OCI-LY1 (cell line): Measurements from ENCODE around the gene TMEFF2.

ENCODE experiments used
- EZH2 ChIP-seq: fragments of 200-600 bp; sonication (generic), shearing (Covaris generic); IDR thresholded peaks from 2 replicates; pipeline ENCODE4 v1.8.0; 2017; ENCODE audit warnings: borderline replicate concordance, mixed run types, mild to moderate bottlenecking, antibody characterized with exemption, low read length, moderate library complexity, mixed read lengths
- TF ChIP-seq, protein P1 (sequence below): fragments of 200-600 bp; sonication (generic), shearing (Covaris generic); IDR thresholded peaks from 2 replicates; pipeline ENCODE4 v1.5.1; 2017; ENCODE audit warnings: mild to moderate bottlenecking, antibody characterized with exemption, low read length, moderate library complexity, mixed read lengths

DNA sequence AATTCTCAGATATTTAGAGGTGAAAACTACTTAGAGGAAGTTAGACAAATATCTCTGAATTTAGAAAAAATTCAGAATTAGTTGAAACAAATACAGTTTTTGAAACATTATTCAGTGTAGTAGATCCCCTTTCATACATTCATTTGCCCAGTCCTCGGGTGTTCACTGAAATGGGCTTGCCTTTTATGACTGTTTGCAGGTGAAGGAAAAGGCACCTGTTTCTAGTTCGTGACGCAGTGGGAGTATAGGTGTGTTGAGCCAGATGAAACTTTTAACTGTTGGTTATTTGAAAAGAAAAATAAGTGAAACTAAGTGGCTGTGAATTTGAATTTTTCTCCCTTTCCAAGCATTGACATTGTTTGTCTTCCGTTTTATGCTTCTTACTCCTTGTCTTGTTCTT lies 28.9 kb downstream of the TMEFF2 start:
- TF ChIP-seq, protein P1, sequence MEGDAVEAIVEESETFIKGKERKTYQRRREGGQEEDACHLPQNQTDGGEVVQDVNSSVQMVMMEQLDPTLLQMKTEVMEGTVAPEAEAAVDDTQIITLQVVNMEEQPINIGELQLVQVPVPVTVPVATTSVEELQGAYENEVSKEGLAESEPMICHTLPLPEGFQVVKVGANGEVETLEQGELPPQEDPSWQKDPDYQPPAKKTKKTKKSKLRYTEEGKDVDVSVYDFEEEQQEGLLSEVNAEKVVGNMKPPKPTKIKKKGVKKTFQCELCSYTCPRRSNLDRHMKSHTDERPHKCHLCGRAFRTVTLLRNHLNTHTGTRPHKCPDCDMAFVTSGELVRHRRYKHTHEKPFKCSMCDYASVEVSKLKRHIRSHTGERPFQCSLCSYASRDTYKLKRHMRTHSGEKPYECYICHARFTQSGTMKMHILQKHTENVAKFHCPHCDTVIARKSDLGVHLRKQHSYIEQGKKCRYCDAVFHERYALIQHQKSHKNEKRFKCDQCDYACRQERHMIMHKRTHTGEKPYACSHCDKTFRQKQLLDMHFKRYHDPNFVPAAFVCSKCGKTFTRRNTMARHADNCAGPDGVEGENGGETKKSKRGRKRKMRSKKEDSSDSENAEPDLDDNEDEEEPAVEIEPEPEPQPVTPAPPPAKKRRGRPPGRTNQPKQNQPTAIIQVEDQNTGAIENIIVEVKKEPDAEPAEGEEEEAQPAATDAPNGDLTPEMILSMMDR: no peak
- no peak for TF ChIP-seq EZH2
